WTC11 (cell line): ENCODE data around the gene LEKR1. TPM values are rescaled to one million over a fixed set of nuclear protein-coding genes. Genes with fewer than 3 reads are reported as not detected.

Experiments used
- ATAC-seq: fragments of 200-7000 bp; cut with Tn5 transposase; 2 replicates; pipeline ENCODE4 v1.10.0; 2021; ENCODE audit warnings: mild to moderate bottlenecking, moderate library complexity
- CTCF ChIA-PET: fragments of 300-600 bp; sonication (Branson Sonifier 250); formaldehyde crosslinking; loops from one replicate; lab custom pipeline; 2021; ENCODE audit warnings: antibody characterized with exemption; lab: Charles Lee
- POLR2A ChIA-PET: fragments of 350-600 bp; sonication (Branson Sonifier 250); formaldehyde crosslinking; loops from one replicate; lab custom pipeline; 2021; ENCODE audit warnings: antibody characterized with exemption; lab: Charles Lee
- DNase-seq: peaks from one replicate; pipeline ENCODE4 v3.0.0; 2021; ENCODE audit warnings: low spot score
- H3K27ac Mint-ChIP-seq: 2 replicates; pipeline ENCODE4 v1.8.0; 2021; ENCODE audit warnings: mixed read lengths
- H3K27me3 Mint-ChIP-seq: 2 replicates; pipeline ENCODE4 v1.8.0; 2021; ENCODE audit warnings: low read depth, mild to moderate bottlenecking, moderate library complexity, mixed read lengths
- H3K36me3 Mint-ChIP-seq: 2 replicates; pipeline ENCODE4 v1.8.0; 2021; ENCODE audit warnings: mixed read lengths
- H3K4me1 Mint-ChIP-seq: 2 replicates; pipeline ENCODE4 v1.8.0; 2022; ENCODE audit warnings: mixed read lengths
- H3K4me3 Mint-ChIP-seq: 2 replicates; pipeline ENCODE4 v1.8.0; 2021; ENCODE audit warnings: mild to moderate bottlenecking, moderate library complexity, mixed read lengths
- H3K9me3 Mint-ChIP-seq: 2 replicates; pipeline ENCODE4 v1.8.0; 2021; ENCODE audit warnings: mixed read lengths
- CREB1 ChIP-seq: sonication (generic); formaldehyde crosslinking; IDR thresholded peaks from 2 replicates; pipeline ENCODE4 v1.8.0; 2023; ENCODE audit warnings: mild to moderate bottlenecking, missing genetic modification reagents
- ELF4 ChIP-seq: sonication (generic); formaldehyde crosslinking; IDR thresholded peaks from 2 replicates; pipeline ENCODE4 v1.8.1; 2022; ENCODE audit warnings: low read depth, mild to moderate bottlenecking, moderate library complexity, missing genetic modification reagents
- ESRRA ChIP-seq: sonication (generic); formaldehyde crosslinking; IDR thresholded peaks from 2 replicates; pipeline ENCODE4 v1.8.1; 2022; ENCODE audit warnings: mild to moderate bottlenecking, missing genetic modification reagents, borderline replicate concordance
- FOXK1 ChIP-seq: sonication (generic); formaldehyde crosslinking; IDR thresholded peaks from 2 replicates; pipeline ENCODE4 v1.8.0; 2022; ENCODE audit warnings: mild to moderate bottlenecking, moderate library complexity, missing genetic modification reagents
- GABPB1 ChIP-seq: sonication (generic); formaldehyde crosslinking; IDR thresholded peaks from 2 replicates; pipeline ENCODE4 v1.8.1; 2023; ENCODE audit warnings: mild to moderate bottlenecking, missing genetic modification reagents
- IRF2 ChIP-seq: sonication (generic); formaldehyde crosslinking; IDR thresholded peaks from 2 replicates; pipeline ENCODE4 v1.8.0; 2022; ENCODE audit warnings: low read depth, missing genetic modification reagents, borderline replicate concordance
- JUN ChIP-seq: sonication (generic); formaldehyde crosslinking; IDR thresholded peaks from 2 replicates; pipeline ENCODE4 v1.8.0; 2023; ENCODE audit warnings: mild to moderate bottlenecking, missing genetic modification reagents
- MXD4 ChIP-seq: fragments of 250-450 bp; sonication (Bioruptor Pico); IDR thresholded peaks from 2 replicates; pipeline ENCODE4 v1.8.0; 2021; ENCODE audit warnings: mild to moderate bottlenecking, moderate library complexity, borderline replicate concordance
- NFATC4 ChIP-seq: fragments of 250-450 bp; sonication (Bioruptor Pico); IDR thresholded peaks from 2 replicates; pipeline ENCODE4 v1.9.0; 2021; ENCODE audit warnings: mild to moderate bottlenecking
- NFE2L1 ChIP-seq: sonication (generic); formaldehyde crosslinking; IDR thresholded peaks from 2 replicates; pipeline ENCODE4 v1.8.1; 2023; ENCODE audit warnings: missing genetic modification reagents
- RELA ChIP-seq: sonication (generic); formaldehyde crosslinking; IDR thresholded peaks from 2 replicates; pipeline ENCODE4 v1.8.1; 2022; ENCODE audit warnings: missing genetic modification reagents, mild to moderate bottlenecking, borderline replicate concordance
- ZNF219 ChIP-seq: sonication (generic); formaldehyde crosslinking; IDR thresholded peaks from 2 replicates; pipeline ENCODE4 v1.8.0; 2023; ENCODE audit warnings: missing genetic modification reagents, mild to moderate bottlenecking, borderline replicate concordance
- ZNF396 ChIP-seq: fragments of 250-450 bp; sonication (Bioruptor Pico); IDR thresholded peaks from 2 replicates; pipeline ENCODE4 v1.8.0; 2021; ENCODE audit warnings: mild to moderate bottlenecking, moderate library complexity, borderline replicate concordance
- ZNF532 ChIP-seq: fragments of 250-450 bp; sonication (Bioruptor Pico); IDR thresholded peaks from 2 replicates; pipeline ENCODE4 v1.9.0; 2021; ENCODE audit warnings: mild to moderate bottlenecking, borderline replicate concordance
- total RNA-seq: library from RNA; stranded (reverse); gene quantifications from 3 replicates; pipeline ENCODE4 v1.2.3, GENCODE V29; 2021
- TF ChIP-seq, protein P1 (sequence below): sonication (generic); formaldehyde crosslinking; IDR thresholded peaks from 2 replicates; pipeline ENCODE4 v1.8.0; 2023; ENCODE audit warnings: missing genetic modification reagents
- TF ChIP-seq, protein P2 (sequence below): sonication (generic); formaldehyde crosslinking; conservative IDR thresholded peaks from 2 replicates; pipeline ENCODE4 v1.8.1; 2023; ENCODE audit warnings: mild to moderate bottlenecking, low read depth, missing genetic modification reagents, moderate library complexity
- TF ChIP-seq, protein P3 (sequence below): sonication (generic); formaldehyde crosslinking; IDR thresholded peaks from 2 replicates; pipeline ENCODE4 v1.8.1; 2023; ENCODE audit warnings: mild to moderate bottlenecking, missing genetic modification reagents, moderate library complexity
- TF ChIP-seq, protein P4 (sequence below): sonication (generic); formaldehyde crosslinking; IDR thresholded peaks from 2 replicates; pipeline ENCODE4 v1.8.1; 2022; ENCODE audit warnings: mild to moderate bottlenecking, moderate library complexity, missing genetic modification reagents
- TF ChIP-seq, protein P5 (sequence below): fragments of 250-450 bp; sonication (Bioruptor Pico); IDR thresholded peaks from 2 replicates; pipeline ENCODE4 v1.8.0; 2021; ENCODE audit warnings: mild to moderate bottlenecking

LEKR1 gene
- total RNA-seq, 1 experiment from 2014 or later, result 0.09 TPM

- H3K36me3 Mint-ChIP-seq, result no peaks in the 10 kb centered on the region
- H3K4me3 Mint-ChIP-seq, result no peak overlapping the region
- H3K27ac Mint-ChIP-seq, result no peak overlapping the region
- ChIA-PET CTCF (interaction anchor here (1.0 to 1.5 kb wide), 4 partner anchors 10 to 391 kb away, joined by 3 to 4 read pairs (median 3); partner anchors contain the start of gene TIPARP), POLR2A (no interaction called here)
- H3K9me3 Mint-ChIP-seq, result no peaks in the 10 kb centered on the region
- TF ChIP-seq ESRRA (CRISPR knock-in tag) (no peak), MXD4 (CRISPR knock-in tag) (no peak), ZNF219 (CRISPR knock-in tag) (no peak), ELF4 (CRISPR knock-in tag) (no peak), CREB1 (no peak), ZNF532 (CRISPR knock-in tag) (no peak), IRF2 (no peak), NFATC4 (CRISPR knock-in tag) (no peak), JUN (CRISPR knock-in tag) (no peak), FOXK1 (no peak), NFE2L1 (no peak), ZNF396 (CRISPR knock-in tag) (no peak), GABPB1 (CRISPR knock-in tag) (no peak), RELA (CRISPR knock-in tag) (no peak)
- TF ChIP-seq, protein P1, sequence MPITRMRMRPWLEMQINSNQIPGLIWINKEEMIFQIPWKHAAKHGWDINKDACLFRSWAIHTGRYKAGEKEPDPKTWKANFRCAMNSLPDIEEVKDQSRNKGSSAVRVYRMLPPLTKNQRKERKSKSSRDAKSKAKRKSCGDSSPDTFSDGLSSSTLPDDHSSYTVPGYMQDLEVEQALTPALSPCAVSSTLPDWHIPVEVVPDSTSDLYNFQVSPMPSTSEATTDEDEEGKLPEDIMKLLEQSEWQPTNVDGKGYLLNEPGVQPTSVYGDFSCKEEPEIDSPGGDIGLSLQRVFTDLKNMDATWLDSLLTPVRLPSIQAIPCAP (CRISPR knock-in tag), result no peak
- TF ChIP-seq, protein P2, sequence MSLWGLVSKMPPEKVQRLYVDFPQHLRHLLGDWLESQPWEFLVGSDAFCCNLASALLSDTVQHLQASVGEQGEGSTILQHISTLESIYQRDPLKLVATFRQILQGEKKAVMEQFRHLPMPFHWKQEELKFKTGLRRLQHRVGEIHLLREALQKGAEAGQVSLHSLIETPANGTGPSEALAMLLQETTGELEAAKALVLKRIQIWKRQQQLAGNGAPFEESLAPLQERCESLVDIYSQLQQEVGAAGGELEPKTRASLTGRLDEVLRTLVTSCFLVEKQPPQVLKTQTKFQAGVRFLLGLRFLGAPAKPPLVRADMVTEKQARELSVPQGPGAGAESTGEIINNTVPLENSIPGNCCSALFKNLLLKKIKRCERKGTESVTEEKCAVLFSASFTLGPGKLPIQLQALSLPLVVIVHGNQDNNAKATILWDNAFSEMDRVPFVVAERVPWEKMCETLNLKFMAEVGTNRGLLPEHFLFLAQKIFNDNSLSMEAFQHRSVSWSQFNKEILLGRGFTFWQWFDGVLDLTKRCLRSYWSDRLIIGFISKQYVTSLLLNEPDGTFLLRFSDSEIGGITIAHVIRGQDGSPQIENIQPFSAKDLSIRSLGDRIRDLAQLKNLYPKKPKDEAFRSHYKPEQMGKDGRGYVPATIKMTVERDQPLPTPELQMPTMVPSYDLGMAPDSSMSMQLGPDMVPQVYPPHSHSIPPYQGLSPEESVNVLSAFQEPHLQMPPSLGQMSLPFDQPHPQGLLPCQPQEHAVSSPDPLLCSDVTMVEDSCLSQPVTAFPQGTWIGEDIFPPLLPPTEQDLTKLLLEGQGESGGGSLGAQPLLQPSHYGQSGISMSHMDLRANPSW, result no peak
- TF ChIP-seq, protein P3, sequence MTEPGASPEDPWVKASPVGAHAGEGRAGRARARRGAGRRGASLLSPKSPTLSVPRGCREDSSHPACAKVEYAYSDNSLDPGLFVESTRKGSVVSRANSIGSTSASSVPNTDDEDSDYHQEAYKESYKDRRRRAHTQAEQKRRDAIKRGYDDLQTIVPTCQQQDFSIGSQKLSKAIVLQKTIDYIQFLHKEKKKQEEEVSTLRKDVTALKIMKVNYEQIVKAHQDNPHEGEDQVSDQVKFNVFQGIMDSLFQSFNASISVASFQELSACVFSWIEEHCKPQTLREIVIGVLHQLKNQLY (CRISPR knock-in tag), result no peak
- TF ChIP-seq, protein P4, sequence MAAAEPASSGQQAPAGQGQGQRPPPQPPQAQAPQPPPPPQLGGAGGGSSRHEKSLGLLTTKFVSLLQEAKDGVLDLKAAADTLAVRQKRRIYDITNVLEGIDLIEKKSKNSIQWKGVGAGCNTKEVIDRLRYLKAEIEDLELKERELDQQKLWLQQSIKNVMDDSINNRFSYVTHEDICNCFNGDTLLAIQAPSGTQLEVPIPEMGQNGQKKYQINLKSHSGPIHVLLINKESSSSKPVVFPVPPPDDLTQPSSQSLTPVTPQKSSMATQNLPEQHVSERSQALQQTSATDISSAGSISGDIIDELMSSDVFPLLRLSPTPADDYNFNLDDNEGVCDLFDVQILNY (CRISPR knock-in tag), result no peak
- TF ChIP-seq, protein P5, sequence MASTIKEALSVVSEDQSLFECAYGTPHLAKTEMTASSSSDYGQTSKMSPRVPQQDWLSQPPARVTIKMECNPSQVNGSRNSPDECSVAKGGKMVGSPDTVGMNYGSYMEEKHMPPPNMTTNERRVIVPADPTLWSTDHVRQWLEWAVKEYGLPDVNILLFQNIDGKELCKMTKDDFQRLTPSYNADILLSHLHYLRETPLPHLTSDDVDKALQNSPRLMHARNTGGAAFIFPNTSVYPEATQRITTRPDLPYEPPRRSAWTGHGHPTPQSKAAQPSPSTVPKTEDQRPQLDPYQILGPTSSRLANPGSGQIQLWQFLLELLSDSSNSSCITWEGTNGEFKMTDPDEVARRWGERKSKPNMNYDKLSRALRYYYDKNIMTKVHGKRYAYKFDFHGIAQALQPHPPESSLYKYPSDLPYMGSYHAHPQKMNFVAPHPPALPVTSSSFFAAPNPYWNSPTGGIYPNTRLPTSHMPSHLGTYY, result no peak
- ATAC-seq (no peak), DNase-seq (no peak)
- H3K27me3 Mint-ChIP-seq, result peaks cover 34% of the 10 kb centered on the region
- H3K4me1 Mint-ChIP-seq, result peaks cover 38% of the 10 kb centered on the region
These were observed 240.4 kb downstream of the LEKR1 start for GRCh38 chr3:157066335-157067098.
